K562 (cell line): ENCODE results near the gene SARS1. TPM values are rescaled to one million over a fixed set of nuclear protein-coding genes. Genes with fewer than 3 reads are reported as not detected.

ENCODE experiments used
- ELF1 ChIP-seq: fragments of 200-800 bp; sonication (Bioruptor generic); IDR thresholded peaks from 2 replicates; pipeline ENCODE4 v1.6.1; 2016; ENCODE audit warnings: missing genetic modification characterization, missing compliant biosample characterization
- HDGF ChIP-seq: fragments of 450-650 bp; IDR thresholded peaks from 2 replicates; pipeline ENCODE4 v1.6.1; 2016
- JUND ChIP-seq, 2 experiments: IDR thresholded peaks; 2 replicates in 1 of 2; 3 replicates in 1 of 2; pipeline ENCODE4 v1.6.1; 2011; ENCODE audit warnings: borderline replicate concordance in 2 of 2, low read depth in 2 of 2, low read length in 2 of 2, improper control_type of control experiment in 1 of 2, missing biosample characterization in 1 of 2, missing genetic modification characterization in 1 of 2, missing genetic modification reagents in 1 of 2
- MECOM ChIP-seq: fragments of 250-450 bp; sonication (Bioruptor Pico); IDR thresholded peaks from 2 replicates; pipeline ENCODE4 v1.8.0; 2022; ENCODE audit warnings: inconsistent platforms
- MTF1 ChIP-seq: fragments of 250-450 bp; sonication (Bioruptor Pico); IDR thresholded peaks from 2 replicates; pipeline ENCODE4 v1.9.0; 2021; ENCODE audit warnings: moderate library complexity, mild to moderate bottlenecking, inconsistent platforms, borderline replicate concordance
- MXD1 ChIP-seq: fragments of 250-450 bp; sonication (Bioruptor Pico); IDR thresholded peaks from 2 replicates; pipeline ENCODE4 v1.8.0; 2021; ENCODE audit warnings: borderline replicate concordance, mild to moderate bottlenecking, moderate library complexity; ENCODE audit not compliant: poor library complexity, severe bottlenecking
- PBX2 ChIP-seq, 2 experiments: IDR thresholded peaks in 1 of 2; conservative IDR thresholded peaks in 1 of 2; 2 replicates each; pipeline ENCODE4 v1.6.1; 2016; ENCODE audit warnings: low read depth in 2 of 2, mild to moderate bottlenecking in 1 of 2, missing compliant biosample characterization in 1 of 2, missing genetic modification characterization in 1 of 2, moderate library complexity in 1 of 2
- PRPF4 ChIP-seq: fragments of 200-400 bp; formaldehyde crosslinking; IDR thresholded peaks from one replicate; pipeline ENCODE4 v1.6.1; 2017; ENCODE audit warnings: low read length, low read depth, mild to moderate bottlenecking; ENCODE audit not compliant: insufficient read depth, poor library complexity, severe bottlenecking
- RUNX1 ChIP-seq: sonication (generic); IDR thresholded peaks from 2 replicates; pipeline ENCODE4 v1.6.1; 2016; ENCODE audit warnings: antibody characterized with exemption, low read depth
- SFPQ ChIP-seq: fragments of 200-400 bp; formaldehyde crosslinking; IDR thresholded peaks from 2 replicates; pipeline ENCODE4 v1.6.1; 2017; ENCODE audit warnings: mild to moderate bottlenecking, low read depth, low read length, moderate library complexity
- TAF9B ChIP-seq: fragments of 450-650 bp; IDR thresholded peaks from 2 replicates; pipeline ENCODE4 v1.6.1; 2018; ENCODE audit warnings: mild to moderate bottlenecking; ENCODE audit not compliant: partially characterized antibody
- ZNF408 ChIP-seq: fragments of 250-450 bp; sonication (Bioruptor Pico); IDR thresholded peaks from 2 replicates; pipeline ENCODE4 v1.4.0; 2020; ENCODE audit warnings: low read depth, mild to moderate bottlenecking, moderate library complexity
- ZNF609 ChIP-seq: sonication (generic); formaldehyde crosslinking; IDR thresholded peaks from 2 replicates; pipeline ENCODE4 v1.8.1; 2023; ENCODE audit warnings: missing genetic modification reagents, mild to moderate bottlenecking, borderline replicate concordance
- ZNF668 ChIP-seq: fragments of 250-450 bp; sonication (Bioruptor Pico); IDR thresholded peaks from 2 replicates; pipeline ENCODE4 v1.8.0; 2022; ENCODE audit warnings: mild to moderate bottlenecking, inconsistent platforms
- polyA plus RNA-seq, 8 experiments: library from polyadenylated mRNA; depleted of rRNA in 4 of 8; stranded (reverse) in 5 of 8; unstranded in 3 of 8; fragments of >200 nt; fragmentation: Nextera tagmentation in 2 of 8; fragmentation: Illumina TruSeq in 1 of 8; extraction: Ambion mirVana in 2 of 8; extraction: Trizol in 1 of 8; gene quantifications; 2 replicates each; pipeline versions ENCODE4 v1.2.1 to v1.2.3, GENCODE V29; 2011 to 2014; ENCODE audit warnings: inconsistent platforms in 1 of 8, missing spikeins in 1 of 8
- total RNA-seq, 7 experiments: library from RNA; depleted of rRNA in 6 of 7; stranded (reverse); fragments of >200 nt in 6 of 7; fragmentation: Illumina TruSeq in 2 of 7; extraction: Trizol in 2 of 7; gene quantifications; 2 replicates each; pipeline versions ENCODE4 v1.2.1 to v1.2.3, GENCODE V29; 2011 to 2021; ENCODE audit warnings: low replicate concordance in 1 of 7

SARS1 gene
- total and polyA plus RNA-seq, 9 of the 15 experiments (the other 6 are each of a cell fraction or from before 2014, with no cell fraction given) = 221 to 623 (median 254) TPM

GRCh38 chr1:109213824-109214693 lies at the start of gene SARS1 (continued):
- no peak for TF ChIP-seq SFPQ
- TF ChIP-seq MTF1 (CRISPR knock-in tag) = no peak; the same call in 1 of the 2 replicates
- peak; percentile 51; the same call in 1 of the 2 replicates for TF ChIP-seq ZNF609 (CRISPR knock-in tag)
- TF ChIP-seq HDGF = no peak
- 0 out of 2 replicates have a peak, but pooled peaks have one; percentile 3 for TF ChIP-seq JUND (IDR thresholded peaks at IDR 0.05; ENCODE audit: borderline replicate concordance, low read depth, low read length)
- peak; percentile 18; the same call in 1 of the 3 replicates for TF ChIP-seq JUND (tag; IDR thresholded peaks at IDR 0.05; ENCODE audit: borderline replicate concordance, low read depth, low read length)
- no peak for TF ChIP-seq PBX2 (CRISPR knock-in tag; IDR thresholded peaks at IDR 0.05; ENCODE audit: low read depth)
- TF ChIP-seq PBX2 (tag; conservative IDR thresholded peaks at IDR 0.05; ENCODE audit: low read depth) = no peak
- peak; percentile 26; the same call in 1 of the 2 replicates for TF ChIP-seq MECOM (CRISPR knock-in tag)
- TF ChIP-seq PRPF4 = no peak
- peak; percentile 40; the same call in 1 of the 2 replicates for TF ChIP-seq RUNX1
- peak; percentile 87 for TF ChIP-seq ELF1
- peak; percentile 31 for TF ChIP-seq MXD1 (CRISPR knock-in tag)
- no peak for TF ChIP-seq ZNF408
- no peak for TF ChIP-seq ZNF668 (CRISPR knock-in tag)
- TF ChIP-seq TAF9B = peak; percentile 78
